Skin epidermis (tissue), 12 donors: ENCODE results near the gene PDE7B.

Experiments
- H3K27ac ChIP-seq, 21 experiments: fragments of 200-600 bp; sonication (generic) in 11 of 21; one replicate each; pipeline ENCODE4 v1.5.0; 2020; ENCODE audit warnings: mild to moderate bottlenecking in 3 of 21, inconsistent platforms in 2 of 21, moderate library complexity in 2 of 21
- H3K4me3 ChIP-seq, 7 experiments: fragments of 200-600 bp; sonication (generic) in 2 of 7; one replicate each; pipeline ENCODE4 v1.5.0; 2020; ENCODE audit warnings: inconsistent platforms in 2 of 7, mild to moderate bottlenecking in 2 of 7, moderate library complexity in 1 of 7

The PDE7B gene

DNA sequence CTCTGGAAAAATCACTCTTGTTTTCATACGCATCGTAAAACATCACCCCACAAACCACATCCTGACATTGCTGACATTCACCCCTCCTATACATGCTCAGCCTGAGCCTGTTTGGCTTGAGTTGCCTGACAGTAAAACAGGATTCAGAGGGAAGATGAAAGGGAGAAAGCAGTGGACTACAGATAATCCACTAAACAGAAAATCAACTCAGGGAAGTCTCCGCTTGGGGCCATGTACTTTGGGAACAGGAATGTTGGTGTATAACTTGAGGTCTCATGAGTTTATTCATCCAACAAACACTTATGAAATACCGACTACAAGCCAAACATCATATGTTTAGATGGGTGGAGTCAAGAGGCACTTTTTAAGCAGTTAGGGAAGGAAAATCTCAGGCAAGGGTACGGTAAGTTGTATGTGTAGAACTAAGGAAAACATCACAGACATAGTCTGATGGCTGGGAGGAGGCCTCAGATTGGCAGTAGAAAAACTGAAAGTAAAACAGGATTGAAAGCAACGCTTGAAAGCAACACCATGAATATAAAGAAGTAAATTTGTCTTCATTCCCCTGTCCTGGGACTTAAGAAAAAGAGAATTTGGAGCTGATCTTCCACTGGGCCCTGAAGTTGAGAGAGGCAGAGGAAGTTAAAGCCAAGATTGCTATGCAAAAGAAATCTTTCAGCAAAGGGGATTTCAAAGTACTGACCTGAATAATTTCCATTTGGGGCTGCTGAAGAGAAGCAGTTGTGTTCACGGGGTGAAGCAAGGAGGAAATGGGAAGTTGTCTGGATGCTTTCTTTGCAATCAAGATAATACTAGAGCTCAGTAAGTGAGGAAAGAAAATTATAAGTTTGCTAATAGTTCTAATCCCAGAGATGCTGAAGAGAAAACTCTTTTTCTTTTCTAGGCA lies 28.8 kb downstream of the PDE7B start:
- peak overlapping the region in 2 of 7 experiments; percentile 7 to 18 for H3K4me3 ChIP-seq

DNA sequence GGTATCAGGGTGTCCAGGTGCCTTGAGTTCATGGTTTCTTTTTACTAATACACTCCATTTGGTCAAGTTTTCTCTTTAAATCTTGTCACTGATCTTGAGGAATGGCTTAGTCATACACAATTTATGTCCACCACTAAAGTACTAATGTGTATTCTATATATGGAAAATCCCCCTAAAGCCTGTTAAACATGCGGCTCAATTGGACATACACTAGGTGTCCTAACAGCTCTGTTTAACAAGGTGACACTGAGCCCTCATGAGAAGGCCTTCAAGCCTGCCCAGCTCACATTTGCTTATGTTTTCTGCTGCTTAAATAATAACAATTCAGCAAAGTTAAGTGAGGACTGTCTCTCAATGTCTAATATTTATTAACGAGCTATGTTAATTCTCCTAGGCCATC lies 31.5 kb downstream of the PDE7B start:
- no peak overlapping the region for H3K27ac ChIP-seq
- H3K4me3 ChIP-seq = no peak overlapping the region

More for the DNA sequence above, 28.8 kb downstream of the PDE7B start:
- H3K27ac ChIP-seq = peak overlapping the region in 18 of 21 experiments; percentile 1 to 92 (median 67)

- Histone ChIP-seq H3K27ac (no peak overlapping the region), H3K4me3 (no peak overlapping the region)
Measured at GRCh38 chr6:135883536-135883935, 32.0 kb downstream of the PDE7B start.

GRCh38 chr6:135884136-135884535 lies 32.6 kb downstream of the PDE7B start:
- Histone ChIP-seq H3K4me3 (no peak overlapping the region), H3K27ac (no peak overlapping the region)

GRCh38 chr6:135887069-135887468 lies 35.6 kb downstream of the PDE7B start:
- no peak overlapping the region for H3K27ac ChIP-seq
- H3K4me3 ChIP-seq = no peak overlapping the region

DNA sequence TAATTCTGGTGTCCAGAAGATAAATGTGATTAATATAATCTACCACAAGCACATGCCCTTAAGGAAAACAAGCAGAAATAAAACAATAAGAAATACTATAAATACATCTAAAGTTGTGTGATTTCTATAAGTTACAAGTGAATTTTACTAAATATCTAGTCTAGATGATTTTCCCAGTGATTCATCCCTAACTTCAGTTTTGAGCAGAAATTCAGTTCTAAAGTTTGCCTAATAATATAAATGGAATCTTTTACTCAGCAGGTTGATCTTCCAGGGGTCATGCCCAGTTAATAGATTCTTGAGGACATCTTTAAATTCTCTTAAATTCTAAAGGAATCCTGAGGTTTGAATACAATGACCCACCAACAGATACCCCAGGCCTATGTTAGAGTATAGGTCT lies 37.3 kb downstream of the PDE7B start:
- Histone ChIP-seq H3K4me3 (no peak overlapping the region), H3K27ac (no peak overlapping the region)

DNA sequence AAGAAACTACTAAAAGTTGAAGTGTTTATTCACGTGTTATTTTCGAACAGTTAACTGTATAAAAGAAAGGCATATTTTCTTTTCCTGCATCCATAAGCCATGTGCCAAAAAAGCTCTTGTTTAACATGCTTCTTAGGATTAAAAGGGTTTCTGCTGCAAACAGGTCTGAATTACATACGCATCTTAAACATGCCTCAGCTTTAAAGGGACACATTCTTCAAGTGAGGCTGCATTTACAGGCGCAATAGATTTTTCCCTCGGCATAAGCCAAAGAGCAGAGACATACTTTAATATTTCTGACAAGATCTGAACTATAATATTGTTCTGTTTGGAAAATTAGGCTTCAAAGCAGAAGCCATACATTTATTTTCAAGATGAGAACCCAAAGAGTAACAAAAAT lies 39.4 kb downstream of the PDE7B start:
- Histone ChIP-seq H3K4me3 (no peak overlapping the region), H3K27ac (no peak overlapping the region)

GRCh38 chr6:135891710-135892109 lies 40.2 kb downstream of the PDE7B start:
- no peak overlapping the region for H3K4me3 ChIP-seq
- H3K27ac ChIP-seq = no peak overlapping the region

- H3K27ac ChIP-seq = no peak overlapping the region
- H3K4me3 ChIP-seq = no peak overlapping the region
Measured at GRCh38 chr6:135895231-135895911, 43.9 kb downstream of the PDE7B start.

GRCh38 chr6:135897087-135897486 lies 45.6 kb downstream of the PDE7B start:
- Histone ChIP-seq H3K27ac (no peak overlapping the region), H3K4me3 (no peak overlapping the region)

GRCh38 chr6:135901774-135902524 lies 50.4 kb downstream of the PDE7B start:
- H3K4me3 ChIP-seq = no peak overlapping the region
- peak overlapping the region in 10 of 21 experiments; percentile 7 to 65 (median 56) for H3K27ac ChIP-seq

DNA sequence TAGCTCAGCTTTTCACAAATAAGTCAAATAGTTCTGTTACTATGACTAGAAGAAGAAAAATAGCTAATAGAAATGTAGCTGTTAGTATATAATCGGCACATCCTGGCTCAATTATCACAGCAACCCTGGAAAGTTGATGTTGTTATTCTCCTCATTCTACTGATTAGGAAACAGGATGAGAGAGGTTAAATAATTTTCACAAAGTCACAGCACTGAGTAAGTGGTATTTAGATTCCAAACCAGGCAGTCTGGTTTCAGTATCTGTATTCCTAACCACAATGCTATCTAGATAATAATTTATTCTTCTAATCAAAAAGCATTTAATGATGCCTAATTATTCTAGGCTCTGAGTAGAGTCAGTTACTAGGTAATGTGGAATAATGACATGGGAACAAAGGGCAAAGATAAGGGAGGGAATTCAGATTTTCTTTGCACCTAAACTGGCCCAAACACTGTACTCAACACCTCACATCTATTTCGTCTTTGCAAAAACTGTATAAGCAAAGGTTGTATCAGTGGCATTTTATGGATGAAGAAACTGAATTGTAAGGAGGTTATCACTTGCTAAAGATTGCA lies 51.3 kb downstream of the PDE7B start:
- H3K4me3 ChIP-seq = no peak overlapping the region

GRCh38 chr6:135904666-135905065 lies 53.2 kb downstream of the PDE7B start:
- Histone ChIP-seq H3K27ac (no peak overlapping the region), H3K4me3 (no peak overlapping the region)

More for the DNA sequence above, 51.3 kb downstream of the PDE7B start:
- H3K27ac ChIP-seq = peak overlapping the region in 6 of 21 experiments; percentile 2 to 65 (median 31)

GRCh38 chr6:135905604-135906300 lies 54.3 kb downstream of the PDE7B start:
- H3K4me3 ChIP-seq = no peak overlapping the region
- no peak overlapping the region for H3K27ac ChIP-seq

DNA sequence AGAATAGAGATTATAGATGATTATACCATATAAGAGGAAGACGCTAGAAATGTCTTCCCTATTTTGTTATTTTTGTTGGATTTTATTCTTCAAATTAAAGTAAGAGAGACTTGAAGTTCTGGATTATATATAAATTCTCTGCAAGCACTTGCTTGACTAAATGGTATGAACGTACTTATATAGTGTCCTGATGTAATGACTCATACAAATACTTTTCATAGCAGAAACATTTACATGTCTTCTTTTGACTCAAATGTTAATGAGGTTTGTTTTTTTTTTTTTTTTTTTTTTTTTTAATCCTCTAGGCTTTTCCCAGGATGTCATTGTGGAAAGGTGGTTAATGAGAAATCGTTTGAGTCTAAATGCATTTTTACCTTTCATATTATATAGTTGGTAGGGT lies 55.0 kb downstream of the PDE7B start:
- Histone ChIP-seq H3K27ac (no peak overlapping the region), H3K4me3 (no peak overlapping the region)

DNA sequence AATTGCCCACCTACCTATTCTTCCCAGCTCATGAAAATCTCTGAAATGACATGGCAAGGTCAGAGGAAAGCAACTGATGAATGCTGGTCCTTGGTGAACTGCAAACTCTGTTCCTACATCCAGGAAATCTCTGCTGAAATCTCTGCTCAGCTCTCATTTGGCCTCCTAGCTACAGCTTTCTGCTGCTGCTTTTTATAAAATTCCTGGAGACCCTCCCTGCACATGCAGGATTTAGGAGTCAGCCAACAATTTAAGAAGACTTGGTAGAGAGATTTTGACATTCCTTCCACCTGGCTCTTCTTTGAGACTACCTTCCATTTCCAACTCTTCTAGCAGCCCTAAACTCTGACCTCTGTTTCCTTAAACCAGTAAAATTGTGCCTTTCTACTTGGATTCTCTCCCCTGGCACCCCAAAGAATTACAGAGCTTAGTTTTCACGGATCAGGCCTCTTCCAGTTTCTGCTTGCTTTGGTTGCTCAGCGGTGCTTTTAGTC lies 55.5 kb downstream of the PDE7B start:
- no peak overlapping the region for H3K4me3 ChIP-seq
- H3K27ac ChIP-seq = no peak overlapping the region

- Histone ChIP-seq H3K4me3 (no peak overlapping the region), H3K27ac (no peak overlapping the region)
Measured at GRCh38 chr6:135909737-135910387, 58.4 kb downstream of the PDE7B start.

DNA sequence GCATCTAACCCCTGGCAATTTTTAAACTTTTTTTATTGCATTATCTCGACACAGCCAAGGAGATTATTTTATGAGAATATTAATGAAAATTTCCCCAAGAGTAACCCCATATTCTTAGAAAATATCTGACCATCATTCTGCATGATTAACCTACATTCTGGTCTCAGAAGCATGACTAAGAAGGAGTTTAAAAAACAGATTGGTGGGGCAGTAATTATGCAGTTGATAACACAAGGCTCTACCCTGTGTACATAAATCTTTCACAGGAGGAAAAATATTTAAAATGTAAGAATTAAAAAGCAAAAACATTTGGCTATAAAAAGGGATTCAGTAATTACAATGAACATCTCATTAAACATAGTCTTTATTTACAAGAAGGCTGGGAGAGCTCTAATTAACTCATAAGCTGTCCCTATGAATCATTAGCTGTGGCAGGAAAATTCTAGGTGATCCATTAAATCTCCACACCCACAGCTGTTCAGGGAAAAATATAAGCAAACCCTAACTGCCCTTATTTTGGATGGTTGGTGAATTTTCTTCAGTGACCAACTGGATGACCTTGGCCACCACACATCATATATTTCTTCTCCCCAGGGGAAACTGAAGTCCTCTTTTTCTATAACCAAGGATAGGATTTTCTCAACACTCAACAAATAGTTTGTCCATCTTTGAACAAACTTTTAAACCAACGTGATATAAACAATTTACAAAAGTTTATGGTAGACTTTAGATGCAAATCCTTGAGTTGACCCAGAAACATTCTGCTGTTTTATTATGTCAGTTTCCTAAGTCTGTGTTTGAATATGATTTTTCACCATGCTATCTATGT lies 59.5 kb downstream of the PDE7B start:
- H3K27ac ChIP-seq = no peak overlapping the region

More for the DNA sequence above, 59.5 kb downstream of the PDE7B start:
- no peak overlapping the region for H3K4me3 ChIP-seq
